ENCODE results near the gene SIK3. TPM values are rescaled to one million over a fixed set of nuclear protein-coding genes. Genes with fewer than 3 reads are reported as not detected.
A peak's percentile ranks its signal among the peaks of the same experiment; 100 is the strongest.

SIK3 gene
- total RNA-seq, 1 donor from 2014 or later = 61.0 TPM

GRCh38 chr11:116842909-116843308, 255.3 kb downstream of the SIK3 start:
- Mint-ChIP-seq H3K36me3 (ENCODE audit: insufficient read depth) (peaks cover 19% of the 10 kb centered on the region), H3K27ac (peak overlapping the region; percentile 88), H3K4me3 (ENCODE audit: low read depth) (no peak overlapping the region), H3K4me1 (ENCODE audit: low read depth) (peaks cover 20% of the 10 kb centered on the region), H3K9me3 (ENCODE audit: low read depth) (no peaks in the 10 kb centered on the region), H3K27me3 (no peaks in the 10 kb centered on the region)
- no peak for DNase-seq (ENCODE audit: low spot score, unreplicated experiment)
- no peak for TF ChIP-seq CTCF (IDR thresholded peaks at IDR 0.05; ENCODE audit: unreplicated experiment)

GRCh38 chr11:116842117-116842516, 256.1 kb downstream of the SIK3 start:
- peaks cover 16% of the 10 kb centered on the region for H3K36me3 Mint-ChIP-seq (ENCODE audit: insufficient read depth)
- H3K4me3 Mint-ChIP-seq (ENCODE audit: low read depth) = no peak overlapping the region
- no peak overlapping the region for H3K27ac Mint-ChIP-seq
- H3K4me1 Mint-ChIP-seq (ENCODE audit: low read depth) = peaks cover 26% of the 10 kb centered on the region
- DNase-seq (ENCODE audit: low spot score, unreplicated experiment) = no peak
- no peaks in the 10 kb centered on the region for H3K27me3 Mint-ChIP-seq
- no peaks in the 10 kb centered on the region for H3K9me3 Mint-ChIP-seq (ENCODE audit: low read depth)
- TF ChIP-seq CTCF (IDR thresholded peaks at IDR 0.05; ENCODE audit: unreplicated experiment) = no peak

GRCh38 chr11:116840746-116841296, 257.4 kb downstream of the SIK3 start:
- Mint-ChIP-seq H3K4me3 (ENCODE audit: low read depth) (no peak overlapping the region), H3K27ac (no peak overlapping the region), H3K9me3 (ENCODE audit: low read depth) (no peaks in the 10 kb centered on the region), H3K27me3 (no peaks in the 10 kb centered on the region), H3K4me1 (ENCODE audit: low read depth) (peaks cover 36% of the 10 kb centered on the region), H3K36me3 (ENCODE audit: insufficient read depth) (peaks cover 10% of the 10 kb centered on the region)
- no peak for DNase-seq (ENCODE audit: low spot score, unreplicated experiment)
- no peak for TF ChIP-seq CTCF (IDR thresholded peaks at IDR 0.05; ENCODE audit: unreplicated experiment)

GRCh38 chr11:116840224-116840745, 257.9 kb downstream of the SIK3 start:
- no peak overlapping the region for H3K27ac Mint-ChIP-seq
- no peaks in the 10 kb centered on the region for H3K9me3 Mint-ChIP-seq (ENCODE audit: low read depth)
- DNase-seq (ENCODE audit: low spot score, unreplicated experiment) = no peak
- H3K4me1 Mint-ChIP-seq (ENCODE audit: low read depth) = peaks cover 38% of the 10 kb centered on the region
- no peak overlapping the region for H3K4me3 Mint-ChIP-seq (ENCODE audit: low read depth)
- no peak for TF ChIP-seq CTCF (IDR thresholded peaks at IDR 0.05; ENCODE audit: unreplicated experiment)
- no peaks in the 10 kb centered on the region for H3K27me3 Mint-ChIP-seq
- H3K36me3 Mint-ChIP-seq (ENCODE audit: insufficient read depth) = peaks cover 9% of the 10 kb centered on the region

GRCh38 chr11:116838321-116839084, 259.7 kb downstream of the SIK3 start:
- TF ChIP-seq CTCF (IDR thresholded peaks at IDR 0.05; ENCODE audit: unreplicated experiment) = no peak
- H3K4me1 Mint-ChIP-seq (ENCODE audit: low read depth) = peaks cover 38% of the 10 kb centered on the region
- peak overlapping the region; percentile 91 for H3K27ac Mint-ChIP-seq
- H3K36me3 Mint-ChIP-seq (ENCODE audit: insufficient read depth) = peaks cover 3% of the 10 kb centered on the region
- H3K27me3 Mint-ChIP-seq = peaks cover 2% of the 10 kb centered on the region
- H3K9me3 Mint-ChIP-seq (ENCODE audit: low read depth) = no peaks in the 10 kb centered on the region
- no peak overlapping the region for H3K4me3 Mint-ChIP-seq (ENCODE audit: low read depth)
- no peak for DNase-seq (ENCODE audit: low spot score, unreplicated experiment)
